ENCODE measurements around the gene GSTCD. TPM values are rescaled to one million over a fixed set of nuclear protein-coding genes. Genes with fewer than 3 reads are reported as not detected.

The GSTCD gene
- total RNA-seq, 1 experiment from 2014 or later = 8.8 TPM

GRCh38 chr4:105666693-105667092 lies 41.9 kb upstream of the GSTCD start:
- no TSS peak for BruUV-seq (replicated peaks)
- in situ Hi-C loops (cut with HindIII; ENCODE audit: low pct_unique_long_range_greater_than_20kb, low sequenced_read_pairs) (no loop called here), intact Hi-C loops (cut with micrococcal nuclease; ENCODE audit: unreplicated experiment) (no loop called here)
- Histone ChIP-seq H3K27me3 (ENCODE audit: control insufficient read depth, insufficient read depth, low read length) (no peaks in the 10 kb centered on the region), H3K36me3 (ENCODE audit: control insufficient read depth, insufficient read depth, low read length) (no peaks in the 10 kb centered on the region), H3K9me3 (ENCODE audit: control insufficient read depth, insufficient read depth, low read depth, low read length) (no peaks in the 10 kb centered on the region), H3K4me3 (ENCODE audit: low read depth in 2 of 2, low read length in 2 of 2) (no peak overlapping the region), H3K4me1 (ENCODE audit: control insufficient read depth, insufficient read depth, low read length) (no peaks in the 10 kb centered on the region), H3K27ac (ENCODE audit: low read length) (no peak overlapping the region)
- CTCF ChIA-PET = interaction anchor here (0.9 kb wide), 1 partner anchor 146 kb away, joined by 3 read pairs; no protein-coding TSS in a partner anchor
- TF ChIP-seq SIN3A (IDR thresholded peaks at IDR 0.05; ENCODE audit: borderline replicate concordance, insufficient read depth, low read depth, low read length) (no peak), CTCF (IDR thresholded peaks at IDR 0.05) (peak; percentile 33; the same call in 1 of the 2 replicates)
- ATAC-seq (no peak), DNase-seq (ENCODE audit: low read depth, low spot score) (no peak)
- POLR2A ChIA-PET = no interaction called here

- Histone ChIP-seq H3K9me3 (ENCODE audit: control insufficient read depth, insufficient read depth, low read depth, low read length) (no peaks in the 10 kb centered on the region), H3K4me1 (ENCODE audit: control insufficient read depth, insufficient read depth, low read length) (no peaks in the 10 kb centered on the region), H3K27me3 (ENCODE audit: control insufficient read depth, insufficient read depth, low read length) (no peaks in the 10 kb centered on the region), H3K36me3 (ENCODE audit: control insufficient read depth, insufficient read depth, low read length) (no peaks in the 10 kb centered on the region), H3K4me3 (ENCODE audit: low read depth in 2 of 2, low read length in 2 of 2) (no peak overlapping the region), H3K27ac (ENCODE audit: low read length) (no peak overlapping the region)
- ChIA-PET CTCF (no interaction called here), POLR2A (no interaction called here)
- BruUV-seq (replicated peaks) = no TSS peak
- DNase-seq (ENCODE audit: low read depth, low spot score) = no peak
- TF ChIP-seq SIN3A (IDR thresholded peaks at IDR 0.05; ENCODE audit: borderline replicate concordance, insufficient read depth, low read depth, low read length) = no peak
- no peak for TF ChIP-seq REST (IDR thresholded peaks at IDR 0.05; ENCODE audit: insufficient read depth in 1 of 2, low read depth in 2 of 2, low read length in 1 of 2)
- TF ChIP-seq POLR2AphosphoS5 (IDR thresholded peaks at IDR 0.05; ENCODE audit: low read depth, low read length) = no peak
- no peak for TF ChIP-seq CTCF (IDR thresholded peaks at IDR 0.05)
- TF ChIP-seq TCF7L2 (IDR thresholded peaks at IDR 0.05; ENCODE audit: low read depth, low read length) = no peak
- intact Hi-C loops (cut with micrococcal nuclease; ENCODE audit: unreplicated experiment) = no loop called here
- in situ Hi-C loops (cut with HindIII; ENCODE audit: low pct_unique_long_range_greater_than_20kb, low sequenced_read_pairs) = no loop called here
- ATAC-seq = no peak
Observed at GRCh38 chr4:105670684-105671083, 37.9 kb upstream of the GSTCD start.

All from Panc1 (cell line).